CD4-positive, alpha-beta memory T cell (primary cell): ENCODE measurements around the gene BPIFB1. TPM values are rescaled to one million over a fixed set of nuclear protein-coding genes. Genes with fewer than 3 reads are reported as not detected.

Experiments used
- CTCF ChIA-PET: fragments of 350-600 bp; sonication (Branson Sonifier 250); formaldehyde crosslinking; loops from one replicate; lab custom pipeline; 2021; ENCODE audit warnings: inconsistent platforms; ENCODE audit not compliant: partially characterized antibody; lab: Charles Lee
- POLR2A ChIA-PET: fragments of 350-600 bp; sonication (Branson Sonifier 250); formaldehyde crosslinking; loops from one replicate; lab custom pipeline; 2021; ENCODE audit not compliant: partially characterized antibody; lab: Charles Lee
- DNase-seq, 5 donors: peaks; one replicate each; pipeline versions ENCODE4 v3.0.0 to v3.0.0-alpha.2; 2020 to 2022; ENCODE audit warnings: mixed read lengths in 1 of 5
- H3K27ac ChIP-seq: one replicate; pipeline ENCODE4 v1.7.0; 2013; ENCODE audit warnings: low read depth, low read length
- H3K27me3 ChIP-seq: 2 replicates; pipeline ENCODE4 v1.7.0; 2013; ENCODE audit warnings: mild to moderate bottlenecking, low read length, moderate library complexity; ENCODE audit not compliant: insufficient read depth
- H3K36me3 ChIP-seq: 2 replicates; pipeline ENCODE4 v1.7.0; 2013; ENCODE audit warnings: mild to moderate bottlenecking, low read length, moderate library complexity; ENCODE audit not compliant: insufficient read depth
- H3K4me1 ChIP-seq: 2 replicates; pipeline ENCODE4 v1.7.0; 2013; ENCODE audit warnings: mild to moderate bottlenecking, low read length, moderate library complexity; ENCODE audit not compliant: insufficient read depth
- H3K4me3 ChIP-seq, 2 donors: one replicate each; pipeline ENCODE4 v1.7.0; 2013; ENCODE audit warnings: low read length in 2 of 2, mild to moderate bottlenecking in 1 of 2
- H3K9me3 ChIP-seq, 2 donors: one replicate each; pipeline ENCODE4 v1.7.0; 2013; ENCODE audit warnings: low read length in 2 of 2, control low read depth in 1 of 2; ENCODE audit not compliant: control insufficient read depth in 1 of 2
- H3K27ac Mint-ChIP-seq, 7 donors: one replicate each; pipeline ENCODE4 v1.8.0; 2020 to 2021; ENCODE audit warnings: mixed read lengths in 7 of 7, mild to moderate bottlenecking in 6 of 7, inconsistent platforms in 3 of 7, moderate library complexity in 3 of 7
- H3K27me3 Mint-ChIP-seq, 2 donors: one replicate each; pipeline ENCODE4 v1.8.0; 2020 to 2021; ENCODE audit warnings: mixed read lengths in 2 of 2
- H3K36me3 Mint-ChIP-seq, 2 donors: one replicate each; pipeline ENCODE4 v1.8.0; 2020 to 2021; ENCODE audit warnings: mixed read lengths in 2 of 2, inconsistent platforms in 1 of 2, mild to moderate bottlenecking in 1 of 2
- H3K4me1 Mint-ChIP-seq, 4 donors: one replicate each; pipeline ENCODE4 v1.8.0; 2020 to 2021; ENCODE audit warnings: mixed read lengths in 4 of 4, mild to moderate bottlenecking in 1 of 4
- H3K4me3 Mint-ChIP-seq, 8 donors: one replicate each; pipeline ENCODE4 v1.8.0; 2020 to 2021; ENCODE audit warnings: mixed read lengths in 8 of 8, mild to moderate bottlenecking in 7 of 8, moderate library complexity in 6 of 8, inconsistent platforms in 3 of 8
- H3K9me3 Mint-ChIP-seq, 8 donors: one replicate each; pipeline ENCODE4 v1.8.0; 2020 to 2021; ENCODE audit warnings: mixed read lengths in 8 of 8, mild to moderate bottlenecking in 5 of 8, inconsistent platforms in 3 of 8, moderate library complexity in 1 of 8
- intact Hi-C: fragments of 100-400 bp; cut with micrococcal nuclease; formaldehyde crosslinking; loops from one replicate; pipeline ENCODE4 v1.15.1; 2023
- polyA plus RNA-seq, 2 donors: library from polyadenylated mRNA; unstranded; fragments of 300-500 nt; fragmentation: Illumina TruSeq; gene quantifications; one replicate each; pipeline ENCODE4 v1.2.3, GENCODE V29; 2021
- total RNA-seq, 2 experiments: library from RNA; stranded (reverse); gene quantifications; one replicate each; pipeline ENCODE4 v1.2.3, GENCODE V29; 2021

The BPIFB1 gene
- total and polyA plus RNA-seq, 4 experiments from 2014 or later = not detected

GRCh38 chr20:33298391-33298790 lies 15.4 kb downstream of the BPIFB1 start:
- Mint-ChIP-seq H3K4me1 (peaks cover 0 to 2% (median under 1%) of the 10 kb centered on the region in 4 donors), H3K36me3 (no peaks in the 10 kb centered on the region), H3K4me3 (peak overlapping the region in 1 of 8 donors; percentile 39), H3K27ac (peak overlapping the region in 1 of 7 donors; percentile 46), H3K9me3 (no peaks in the 10 kb centered on the region), H3K27me3 (peaks cover 0 to 3% of the 10 kb centered on the region in 2 donors)
- intact Hi-C loops = no loop called here
- ChIA-PET CTCF (interaction anchor here (1.2 kb wide), 1 partner anchor 397 kb away, joined by 5 read pairs; no protein-coding TSS in a partner anchor), POLR2A (no interaction called here)
- Histone ChIP-seq H3K9me3 (no peaks in the 10 kb centered on the region), H3K4me1 (no peaks in the 10 kb centered on the region), H3K4me3 (no peak overlapping the region), H3K36me3 (no peaks in the 10 kb centered on the region), H3K27ac (no peak overlapping the region), H3K27me3 (no peaks in the 10 kb centered on the region)
- no peak for DNase-seq

GRCh38 chr20:33299111-33299603 lies 16.1 kb downstream of the BPIFB1 start:
- Histone ChIP-seq H3K27me3 (no peaks in the 10 kb centered on the region), H3K27ac (no peak overlapping the region), H3K9me3 (no peaks in the 10 kb centered on the region), H3K4me3 (no peak overlapping the region), H3K4me1 (no peaks in the 10 kb centered on the region), H3K36me3 (no peaks in the 10 kb centered on the region)
- H3K9me3 Mint-ChIP-seq = no peaks in the 10 kb centered on the region
- no peak overlapping the region for H3K27ac Mint-ChIP-seq
- ChIA-PET POLR2A (no interaction called here), CTCF (interaction anchor here (0.8 to 1.2 kb wide), 4 partner anchors 10 to 509 kb away, joined by 3 to 7 read pairs (median 4); no protein-coding TSS in a partner anchor)
- H3K4me3 Mint-ChIP-seq = no peak overlapping the region
- peak; percentile 56 to 75 (median 63) for DNase-seq
- peaks cover 0 to 2% (median under 1%) of the 10 kb centered on the region in 4 donors for H3K4me1 Mint-ChIP-seq
- no peaks in the 10 kb centered on the region for H3K27me3 Mint-ChIP-seq
- no peaks in the 10 kb centered on the region for H3K36me3 Mint-ChIP-seq
- intact Hi-C loops = loop anchor here (1.0 kb wide), 2 partner anchors 397 to 509 kb away; no protein-coding TSS in a partner anchor

- no peaks in the 10 kb centered on the region for H3K36me3 ChIP-seq
- no peaks in the 10 kb centered on the region for H3K36me3 Mint-ChIP-seq
- no peak overlapping the region for H3K4me3 Mint-ChIP-seq
- no peak for DNase-seq
- H3K27ac Mint-ChIP-seq = no peak overlapping the region
- no peaks in the 10 kb centered on the region for H3K27me3 ChIP-seq
- CTCF ChIA-PET = interaction anchor here (1.0 to 1.7 kb wide), 6 partner anchors 9 to 511 kb away, joined by 3 to 6 read pairs (median 3); no protein-coding TSS in a partner anchor
- no peaks in the 10 kb centered on the region for H3K27me3 Mint-ChIP-seq
- H3K9me3 ChIP-seq = no peaks in the 10 kb centered on the region
- POLR2A ChIA-PET = no interaction called here
- H3K4me3 ChIP-seq = no peak overlapping the region
- intact Hi-C loops = no loop called here
- H3K4me1 Mint-ChIP-seq = peaks cover 0 to 2% (median under 1%) of the 10 kb centered on the region in 4 donors
- H3K27ac ChIP-seq = no peak overlapping the region
- peaks cover 0 to 2% (median 0%) of the 10 kb centered on the region in 8 donors for H3K9me3 Mint-ChIP-seq
- no peaks in the 10 kb centered on the region for H3K4me1 ChIP-seq
These were observed 18.3 kb downstream of the BPIFB1 start for GRCh38 chr20:33301192-33301930.

GRCh38 chr20:33303595-33303994 lies 20.6 kb downstream of the BPIFB1 start:
- H3K4me3 Mint-ChIP-seq = no peak overlapping the region
- peaks cover 0 to under 1% of the 10 kb centered on the region in 2 donors for H3K27me3 Mint-ChIP-seq
- no peak overlapping the region for H3K27ac Mint-ChIP-seq
- no peaks in the 10 kb centered on the region for H3K36me3 ChIP-seq
- peaks cover 0 to 2% (median 0%) of the 10 kb centered on the region in 4 donors for H3K4me1 Mint-ChIP-seq
- H3K9me3 ChIP-seq = no peaks in the 10 kb centered on the region
- ChIA-PET POLR2A (no interaction called here), CTCF (interaction anchor here (1.1 to 2.2 kb wide), 3 partner anchors 10 to 149 kb away, joined by 3 to 17 read pairs (median 3); no protein-coding TSS in a partner anchor)
- H3K36me3 Mint-ChIP-seq = no peaks in the 10 kb centered on the region
- intact Hi-C loops = no loop called here
- DNase-seq = no peak
- H3K27ac ChIP-seq = no peak overlapping the region
- no peaks in the 10 kb centered on the region for H3K27me3 ChIP-seq
- no peak overlapping the region for H3K4me3 ChIP-seq
- no peaks in the 10 kb centered on the region for H3K4me1 ChIP-seq
- H3K9me3 Mint-ChIP-seq = peaks cover 0 to 2% (median 0%) of the 10 kb centered on the region in 8 donors

- Mint-ChIP-seq H3K36me3 (no peaks in the 10 kb centered on the region), H3K27me3 (peaks cover 0 to 3% of the 10 kb centered on the region in 2 donors), H3K9me3 (peaks cover 0 to 2% (median 0%) of the 10 kb centered on the region in 8 donors), H3K27ac (no peak overlapping the region), H3K4me1 (peaks cover 0 to 3% (median 0%) of the 10 kb centered on the region in 4 donors), H3K4me3 (no peak overlapping the region)
- POLR2A ChIA-PET = no interaction called here
- Histone ChIP-seq H3K4me1 (no peaks in the 10 kb centered on the region), H3K27ac (no peak overlapping the region), H3K27me3 (no peaks in the 10 kb centered on the region), H3K9me3 (no peaks in the 10 kb centered on the region), H3K4me3 (no peak overlapping the region), H3K36me3 (no peaks in the 10 kb centered on the region)
- intact Hi-C loops = no loop called here
- CTCF ChIA-PET = interaction anchor here (1.1 to 2.2 kb wide), 3 partner anchors 10 to 148 kb away, joined by 3 to 17 read pairs (median 3); no protein-coding TSS in a partner anchor
- DNase-seq = no peak
These were observed 21.0 kb downstream of the BPIFB1 start for GRCh38 chr20:33304046-33304445.

GRCh38 chr20:33305589-33306057 lies 22.6 kb downstream of the BPIFB1 start:
- H3K27ac ChIP-seq = no peak overlapping the region
- intact Hi-C loops = no loop called here
- ChIA-PET CTCF (no interaction called here), POLR2A (no interaction called here)
- Mint-ChIP-seq H3K9me3 (peaks cover 0 to 2% (median 0%) of the 10 kb centered on the region in 8 donors), H3K36me3 (no peaks in the 10 kb centered on the region), H3K4me1 (peaks cover 0 to 3% (median 0%) of the 10 kb centered on the region in 4 donors), H3K27me3 (peaks cover 0 to 3% of the 10 kb centered on the region in 2 donors), H3K27ac (no peak overlapping the region), H3K4me3 (no peak overlapping the region)
- no peaks in the 10 kb centered on the region for H3K4me1 ChIP-seq
- DNase-seq = no peak
- no peaks in the 10 kb centered on the region for H3K36me3 ChIP-seq
- no peaks in the 10 kb centered on the region for H3K27me3 ChIP-seq
- H3K4me3 ChIP-seq = no peak overlapping the region
- H3K9me3 ChIP-seq = no peaks in the 10 kb centered on the region

- peak overlapping the region in 1 of 7 donors; percentile 25 for H3K27ac Mint-ChIP-seq
- H3K9me3 Mint-ChIP-seq = peaks cover 0 to 2% (median 0%) of the 10 kb centered on the region in 8 donors
These were observed 23.2 kb downstream of the BPIFB1 start for GRCh38 chr20:33306228-33306627.

More at GRCh38 chr20:33306228-33306627, 23.2 kb downstream of the BPIFB1 start:
- Mint-ChIP-seq H3K27me3 (peaks cover 0 to 3% of the 10 kb centered on the region in 2 donors), H3K4me3 (no peak overlapping the region), H3K4me1 (peaks cover 0 to 3% (median 0%) of the 10 kb centered on the region in 4 donors), H3K36me3 (no peaks in the 10 kb centered on the region)
- Histone ChIP-seq H3K27ac (no peak overlapping the region), H3K4me3 (no peak overlapping the region), H3K27me3 (no peaks in the 10 kb centered on the region), H3K9me3 (no peaks in the 10 kb centered on the region), H3K36me3 (no peaks in the 10 kb centered on the region), H3K4me1 (no peaks in the 10 kb centered on the region)
- intact Hi-C loops = no loop called here
- DNase-seq = no peak
- POLR2A ChIA-PET = no interaction called here
- CTCF ChIA-PET = no interaction called here
